HCT116 (cell line): ENCODE measurements around the gene TAMALIN. TPM values are rescaled to one million over a fixed set of nuclear protein-coding genes. Genes with fewer than 3 reads are reported as not detected.

Source experiments
- ATAC-seq: fragments of 200-7000 bp; cut with Tn5 transposase; 2 replicates; pipeline ENCODE4 v1.9.1; 2020; ENCODE audit warnings: mild to moderate bottlenecking, moderate library complexity
- BruUV-seq: library from RNA; stranded (reverse); fragments of 400-500 nt; replicated peaks from 2 replicates; lab custom pipeline; 2021; lab: Mats Ljungman, UMichigan
- CTCF ChIA-PET: fragments of 300-600 bp; sonication (Branson Sonifier 250); formaldehyde crosslinking; loops from one replicate; lab custom pipeline; 2021; ENCODE audit warnings: antibody characterized with exemption; lab: Charles Lee
- POLR2A ChIA-PET: fragments of 300-600, 350-600 bp; sonication (Branson Sonifier 250); formaldehyde crosslinking; loops from one replicate; lab custom pipeline; 2021; ENCODE audit warnings: antibody characterized with exemption; lab: Charles Lee
- RAD21 ChIA-PET, 2 experiments: fragments of 300-600 bp; sonication (Branson Sonifier 250); formaldehyde crosslinking; loops; one replicate each; lab custom pipeline; 2023; ENCODE audit warnings: low total read pairs in 2 of 2; ENCODE audit not compliant: uncharacterized antibody in 2 of 2, unreplicated experiment in 2 of 2, low non-redundant PET in 1 of 2; lab: Charles Lee
- DNase-seq: peaks from one replicate; pipeline ENCODE4 v3.0.0-alpha.2; 2010; ENCODE audit warnings: low read depth, low spot score
- H2AFZ ChIP-seq: fragments of 200-600 bp; shearing (Covaris generic), sonication (generic); 2 replicates; pipeline ENCODE4 v1.6.1; 2017; ENCODE audit warnings: low read depth, mixed run types, mixed read lengths, antibody characterized with exemption, low read length; ENCODE audit not compliant: poor library complexity, severe bottlenecking
- H3K27ac ChIP-seq: 2 replicates; pipeline ENCODE4 v1.5.1; 2012; ENCODE audit warnings: low read depth, low read length
- H3K27me3 ChIP-seq: fragments of 200-600 bp; sonication (generic); 2 replicates; pipeline ENCODE4 v1.6.1; 2016; ENCODE audit warnings: mixed run types, low read length, mixed read lengths; ENCODE audit not compliant: insufficient read depth
- H3K36me3 ChIP-seq, 2 experiments: fragments of 200-500 bp in 1 of 2; fragments of 200-600 bp in 1 of 2; sonication (Bioruptor generic) in 1 of 2; sonication (generic) in 1 of 2; 2 replicates each; pipeline versions ENCODE4 v1.5.1 to v1.6.1; 2014 to 2016; ENCODE audit warnings: low read length in 2 of 2, inconsistent platforms in 1 of 2, mixed read lengths in 1 of 2, mixed run types in 1 of 2; ENCODE audit not compliant: insufficient read depth in 2 of 2, control insufficient read depth in 1 of 2
- H3K4me1 ChIP-seq, 2 experiments: fragments of 200-600 bp in 1 of 2; sonication (generic) in 1 of 2; 2 replicates each; pipeline versions ENCODE4 v1.5.1 to v1.6.1; 2012 to 2017; ENCODE audit warnings: low read length in 2 of 2, inconsistent platforms in 1 of 2, mild to moderate bottlenecking in 1 of 2, mixed read lengths in 1 of 2, mixed run types in 1 of 2, moderate library complexity in 1 of 2; ENCODE audit not compliant: insufficient read depth in 2 of 2, control insufficient read depth in 1 of 2
- H3K4me2 ChIP-seq: fragments of 200-600 bp; sonication (generic); 2 replicates; pipeline ENCODE4 v1.6.1; 2017; ENCODE audit warnings: mixed run types, low read length, mixed read lengths
- H3K4me3 ChIP-seq, 2 experiments: fragments of 200-600 bp in 1 of 2; sonication (generic) in 1 of 2; replicated peaks in 1 of 2; 2 replicates each; pipeline ENCODE4 v1.5.1; 2011 to 2016; ENCODE audit warnings: low read length in 2 of 2, control low read depth in 1 of 2, low read depth in 1 of 2, mild to moderate bottlenecking in 1 of 2, mixed read lengths in 1 of 2, mixed run types in 1 of 2
- H3K79me2 ChIP-seq: fragments of 200-600 bp; sonication (generic); 2 replicates; pipeline ENCODE4 v1.6.1; 2017; ENCODE audit warnings: mild to moderate bottlenecking, mixed run types, low read length, moderate library complexity, mixed read lengths; ENCODE audit not compliant: insufficient read depth
- H3K9ac ChIP-seq: fragments of 200-600 bp; sonication (generic); 2 replicates; pipeline ENCODE4 v1.6.1; 2016; ENCODE audit warnings: low read length, mixed read lengths
- H3K9me2 ChIP-seq: fragments of 200-600 bp; sonication (generic), shearing (Covaris generic); 2 replicates; pipeline ENCODE4 v1.6.1; 2017; ENCODE audit warnings: mixed run types, mild to moderate bottlenecking, moderate library complexity; ENCODE audit not compliant: insufficient read depth
- H3K9me3 ChIP-seq, 2 experiments: fragments of 200-500 bp in 1 of 2; fragments of 200-600 bp in 1 of 2; sonication (Bioruptor generic) in 1 of 2; sonication (generic) in 1 of 2; 2 replicates each; pipeline ENCODE4 v1.6.1; 2014 to 2017; ENCODE audit warnings: low read length in 2 of 2, mixed read lengths in 2 of 2, inconsistent platforms in 1 of 2, low read depth in 1 of 2, mild to moderate bottlenecking in 1 of 2, mixed run types in 1 of 2, moderate library complexity in 1 of 2; ENCODE audit not compliant: control insufficient read depth in 1 of 2, insufficient read depth in 1 of 2
- H4K20me1 ChIP-seq: fragments of 200-600 bp; sonication (generic), shearing (Covaris generic); 2 replicates; pipeline ENCODE4 v1.6.1; 2017; ENCODE audit warnings: mixed run types, mild to moderate bottlenecking, moderate library complexity; ENCODE audit not compliant: insufficient read depth
- ATF3 ChIP-seq: IDR thresholded peaks from 2 replicates; pipeline ENCODE4 v1.6.1; 2012
- CTCF ChIP-seq, 3 experiments: fragments of 200-600 bp in 1 of 3; sonication (generic) in 1 of 3; IDR thresholded peaks in 2 of 3; conservative IDR thresholded peaks in 1 of 3; 2 replicates each; pipeline ENCODE4 v1.5.1; 2012 to 2017; ENCODE audit warnings: low read depth in 2 of 3, low read length in 2 of 3, antibody characterized with exemption in 1 of 3, borderline replicate concordance in 1 of 3, control low read depth in 1 of 3, mild to moderate bottlenecking in 1 of 3, mixed read lengths in 1 of 3, mixed run types in 1 of 3, moderate library complexity in 1 of 3; ENCODE audit not compliant: insufficient read depth in 1 of 3
- ELF1 ChIP-seq: IDR thresholded peaks from 2 replicates; pipeline ENCODE4 v1.6.1; 2012; ENCODE audit warnings: low read depth, borderline replicate concordance
- EZH2phosphoT487 ChIP-seq: fragments of 200-600 bp; IDR thresholded peaks from 2 replicates; pipeline ENCODE4 v1.6.1; 2018; ENCODE audit warnings: antibody characterized with exemption, borderline replicate concordance
- FOSL1 ChIP-seq: IDR thresholded peaks from 2 replicates; pipeline ENCODE4 v1.6.1; 2012; ENCODE audit warnings: low read depth
- POLR2A ChIP-seq: IDR thresholded peaks from 2 replicates; pipeline ENCODE4 v1.7.0; 2011; ENCODE audit warnings: borderline replicate concordance; ENCODE audit not compliant: insufficient read depth, insufficient read length; ENCODE audit errors: extremely low read depth
- POLR2AphosphoS5 ChIP-seq: IDR thresholded peaks from 2 replicates; pipeline ENCODE4 v1.6.1; 2011; ENCODE audit warnings: mild to moderate bottlenecking, low read depth, low read length, moderate library complexity
- RAD21 ChIP-seq: IDR thresholded peaks from 2 replicates; pipeline ENCODE4 v1.6.1; 2012; ENCODE audit warnings: low read depth, mild to moderate bottlenecking
- SIN3A ChIP-seq: IDR thresholded peaks from 2 replicates; pipeline ENCODE4 v1.6.1; 2012; ENCODE audit warnings: low read depth
- SP1 ChIP-seq: IDR thresholded peaks from 2 replicates; pipeline ENCODE4 v1.6.1; 2012; ENCODE audit warnings: low read depth
- SRF ChIP-seq: IDR thresholded peaks from 2 replicates; pipeline ENCODE4 v1.6.1; 2012; ENCODE audit warnings: low read depth
- ZBTB33 ChIP-seq: IDR thresholded peaks from 2 replicates; pipeline ENCODE4 v1.6.1; 2011; ENCODE audit warnings: mild to moderate bottlenecking, low read length, moderate library complexity; ENCODE audit not compliant: insufficient replicate concordance; ENCODE audit errors: extremely low read depth
- ZFX ChIP-seq: fragments of 450-650 bp; IDR thresholded peaks from 2 replicates; pipeline ENCODE4 v1.6.1; 2017
- ZNF274 ChIP-seq: fragments of 200-500 bp; sonication (Bioruptor generic); IDR thresholded peaks from 2 replicates; pipeline ENCODE4 v1.6.1; 2014; ENCODE audit warnings: mild to moderate bottlenecking, low read depth, low read length, inconsistent platforms
- intact Hi-C: fragments of 100-400 bp; cut with micrococcal nuclease; formaldehyde crosslinking; loops from 2 replicates; pipeline ENCODE4 v1.10.0; 2022
- total RNA-seq: library from RNA; stranded (reverse); gene quantifications from one replicate; pipeline ENCODE4 v1.2.1, GENCODE V29; 2021; ENCODE audit not compliant: unreplicated experiment

TAMALIN gene
- total RNA-seq, 1 experiment from 2014 or later, result 1.1 TPM

GRCh38 chr12:52029685-52030084 lies 22.9 kb downstream of the TAMALIN start:
- H2AFZ ChIP-seq, result no peak overlapping the region
- TF ChIP-seq RAD21 (no peak), SIN3A (no peak), ZFX (no peak), POLR2A (no peak), ATF3 (no peak), ZBTB33 (no peak)
- no peak for DNase-seq
- intact Hi-C loops, result no loop called here
- no peak overlapping the region for H3K9ac ChIP-seq
- no peaks in the 10 kb centered on the region for H4K20me1 ChIP-seq
- no peak overlapping the region for H3K27ac ChIP-seq
- no peaks in the 10 kb centered on the region for H3K9me3 ChIP-seq
- peak overlapping the region; percentile 19 for H3K4me2 ChIP-seq
- no peaks in the 10 kb centered on the region for H3K79me2 ChIP-seq
- no peaks in the 10 kb centered on the region for H3K27me3 ChIP-seq
- no peaks in the 10 kb centered on the region for H3K9me2 ChIP-seq
- ChIA-PET RAD21 (no interaction called here), POLR2A (interaction anchor here (1.2 to 5.1 kb wide), 2 partner anchors 22 to 39 kb away, joined by 3 to 40 read pairs; partner anchors contain the start of gene NR4A1), CTCF (interaction anchor here (1.0 to 8.6 kb wide), 4 partner anchors 26 to 92 kb away, joined by 4 to 174 read pairs (median 5); no protein-coding TSS in a partner anchor)
- peaks cover 33 to 52% of the 10 kb centered on the region in 2 experiments for H3K4me1 ChIP-seq
- no peak for ATAC-seq
- no peak overlapping the region for H3K4me3 ChIP-seq
- H3K36me3 ChIP-seq, result no peaks in the 10 kb centered on the region
- no TSS peak for BruUV-seq

- H2AFZ ChIP-seq, result no peak overlapping the region
- peaks cover 28 to 45% of the 10 kb centered on the region in 2 experiments for H3K4me1 ChIP-seq
- H3K9ac ChIP-seq, result peak overlapping the region; percentile 60
- no peaks in the 10 kb centered on the region for H4K20me1 ChIP-seq
- H3K4me2 ChIP-seq, result peak overlapping the region; percentile 75
- H3K9me2 ChIP-seq, result no peaks in the 10 kb centered on the region
- intact Hi-C loops, result no loop called here
- H3K79me2 ChIP-seq, result peaks cover 2% of the 10 kb centered on the region; the same call in 1 of the 2 replicates
- H3K27ac ChIP-seq, result no peak overlapping the region
- H3K9me3 ChIP-seq, result no peaks in the 10 kb centered on the region
- DNase-seq, result no peak
- peak overlapping the region; percentile 29 to 47 for H3K4me3 ChIP-seq
- no peaks in the 10 kb centered on the region for H3K36me3 ChIP-seq
- no peaks in the 10 kb centered on the region for H3K27me3 ChIP-seq
- ChIA-PET CTCF (interaction anchor here (0.9 to 2.7 kb wide), 9 partner anchors 8 to 115 kb away, joined by 3 to 15 read pairs (median 8); partner anchors contain the start of gene NR4A1), POLR2A (interaction anchor here (0.9 to 5.1 kb wide), 9 partner anchors 8 to 248 kb away, joined by 3 to 40 read pairs (median 5); partner anchors contain the start of genes ATG101 and NR4A1), RAD21 (interaction anchor here in 1 of 2 experiments (0.6 kb wide), 1 partner anchor 263 kb away, joined by 5 read pairs; no protein-coding TSS in a partner anchor)
- BruUV-seq, result TSS peak; percentile 88
- no peak for ATAC-seq
- TF ChIP-seq SRF, result no peak
- TF ChIP-seq ZNF274, result no peak
- TF ChIP-seq EZH2phosphoT487, result no peak
- no peak for TF ChIP-seq CTCF (IDR thresholded peaks at IDR 0.05 in 2 of 3, conservative IDR thresholded peaks at IDR 0.05 in 1 of 3; ENCODE audit: borderline replicate concordance in 1 of 3, insufficient read depth in 1 of 3, low read depth in 2 of 3, low read length in 2 of 3)
- TF ChIP-seq FOSL1, result no peak
- no peak for TF ChIP-seq ZBTB33
- TF ChIP-seq ELF1, result no peak
- no peak for TF ChIP-seq SP1
- TF ChIP-seq POLR2AphosphoS5, result no peak
Measured at GRCh38 chr12:52032446-52032803, 25.7 kb downstream of the TAMALIN start.
